Brain microvascular endothelial cell (primary cell): ENCODE measurements around the gene GATA2.
A peak's percentile ranks its signal among the peaks of the same experiment; 100 is the strongest.

Experiments
- DNase-seq: peaks from one replicate; pipeline ENCODE4 v3.0.0-alpha.2; 2020
- H3K27ac ChIP-seq: fragments of 250-450 bp; sonication (Bioruptor Pico); 2 replicates; pipeline ENCODE4 v1.5.1; 2020; ENCODE audit warnings: mild to moderate bottlenecking, moderate library complexity
- H3K27me3 ChIP-seq: fragments of 250-450 bp; sonication (Bioruptor Pico); replicated peaks from 2 replicates; pipeline ENCODE4 v1.5.1; 2020; ENCODE audit warnings: mild to moderate bottlenecking
- H3K36me3 ChIP-seq: fragments of 250-450 bp; sonication (Bioruptor Pico); replicated peaks from 2 replicates; pipeline ENCODE4 v1.5.1; 2020; ENCODE audit warnings: mild to moderate bottlenecking
- H3K4me3 ChIP-seq: 2 replicates; pipeline ENCODE4 v1.5.1; 2011; ENCODE audit warnings: low read depth, mild to moderate bottlenecking, control low read depth, low read length, moderate library complexity
- CTCF ChIP-seq: IDR thresholded peaks from 2 replicates; pipeline ENCODE4 v1.5.1; 2011; ENCODE audit warnings: low read depth, mild to moderate bottlenecking, moderate library complexity, low read length, control low read depth, inconsistent platforms; ENCODE audit errors: missing control alignments
- in situ Hi-C: cut with HindIII; loops from 2 replicates; pipeline ENCODE4 v1.10.0; 2017; ENCODE audit warnings: low sequenced_read_pairs, low pct_ligation_motif_present

GATA2 gene

GRCh38 chr3:128488991-128489673, 3.9 kb downstream of the GATA2 start:
- DNase-seq, result no peak
- TF ChIP-seq CTCF, result no peak
- Histone ChIP-seq H3K4me3 (peak overlapping the region; percentile 20), H3K36me3 (no peaks in the 10 kb centered on the region), H3K27me3 (peaks cover 96% of the 10 kb centered on the region), H3K27ac (no peak overlapping the region)
- in situ Hi-C loops, result no loop called here

- Histone ChIP-seq H3K27ac (no peak overlapping the region), H3K27me3 (peaks cover 95% of the 10 kb centered on the region), H3K36me3 (no peaks in the 10 kb centered on the region), H3K4me3 (no peak overlapping the region)
- no peak for TF ChIP-seq CTCF
- in situ Hi-C loops, result no loop called here
- no peak for DNase-seq
These were observed 4.4 kb downstream of the GATA2 start for GRCh38 chr3:128488636-128488990.

GRCh38 chr3:128487813-128488635, 5.0 kb downstream of the GATA2 start:
- no peak for TF ChIP-seq CTCF
- H3K27me3 ChIP-seq, result peaks cover 90% of the 10 kb centered on the region
- peak; percentile 25 for DNase-seq
- peak overlapping the region; percentile 15 for H3K4me3 ChIP-seq
- no peaks in the 10 kb centered on the region for H3K36me3 ChIP-seq
- in situ Hi-C loops, result no loop called here
- no peak overlapping the region for H3K27ac ChIP-seq

- no peak for TF ChIP-seq CTCF
- no peak for DNase-seq
- H3K27me3 ChIP-seq, result peaks cover 88% of the 10 kb centered on the region
- no peak overlapping the region for H3K27ac ChIP-seq
- peak overlapping the region; percentile 32 for H3K4me3 ChIP-seq
- in situ Hi-C loops, result no loop called here
- no peaks in the 10 kb centered on the region for H3K36me3 ChIP-seq
These were observed 5.5 kb downstream of the GATA2 start for GRCh38 chr3:128487538-128487812.

GRCh38 chr3:128486681-128487537, 6.1 kb downstream of the GATA2 start:
- H3K4me3 ChIP-seq, result peak overlapping the region; percentile 32
- in situ Hi-C loops, result no loop called here
- DNase-seq, result no peak
- TF ChIP-seq CTCF, result no peak
- H3K36me3 ChIP-seq, result no peaks in the 10 kb centered on the region
- no peak overlapping the region for H3K27ac ChIP-seq
- H3K27me3 ChIP-seq, result peaks cover 85% of the 10 kb centered on the region
